Liver (tissue), 9 donors: ENCODE data around the gene RNF144B. TPM values are rescaled to one million over a fixed set of nuclear protein-coding genes. Genes with fewer than 3 reads are reported as not detected.
A peak's percentile ranks its signal among the peaks of the same experiment; 100 is the strongest.

Experiments
- DNase-seq: peaks from one replicate; pipeline ENCODE4 v3.0.0-alpha.2; 2017; ENCODE audit warnings: low spot score
- H3K27ac ChIP-seq, 2 donors: one replicate each; pipeline ENCODE4 v1.7.0; 2013; ENCODE audit warnings: inconsistent platforms in 2 of 2, low read length in 2 of 2, control low read depth in 1 of 2, low read depth in 1 of 2, mild to moderate bottlenecking in 1 of 2
- H3K27me3 ChIP-seq, 4 donors: one replicate each; pipeline versions ENCODE4 v1.6.1 to v1.7.0; 2013; ENCODE audit warnings: low read length in 3 of 4, inconsistent platforms in 1 of 4, mild to moderate bottlenecking in 1 of 4, moderate library complexity in 1 of 4; ENCODE audit not compliant: control insufficient read depth in 4 of 4, insufficient read depth in 4 of 4
- H3K36me3 ChIP-seq, 4 donors: one replicate each; pipeline versions ENCODE4 v1.6.1 to v1.7.0; 2013; ENCODE audit warnings: low read length in 3 of 4, mild to moderate bottlenecking in 3 of 4, low read depth in 1 of 4, moderate library complexity in 1 of 4; ENCODE audit not compliant: control insufficient read depth in 4 of 4, insufficient read depth in 3 of 4
- H3K4me1 ChIP-seq, 4 donors: one replicate each; pipeline versions ENCODE4 v1.6.1 to v1.7.0; 2013; ENCODE audit warnings: low read length in 3 of 4, mild to moderate bottlenecking in 3 of 4, moderate library complexity in 1 of 4; ENCODE audit not compliant: control insufficient read depth in 4 of 4, insufficient read depth in 4 of 4
- H3K4me3 ChIP-seq, 3 donors: one replicate each; pipeline versions ENCODE4 v1.6.1 to v1.7.0; 2013; ENCODE audit warnings: low read length in 3 of 3, control low read depth in 1 of 3, low read depth in 1 of 3, mild to moderate bottlenecking in 1 of 3
- H3K9ac ChIP-seq, 2 donors: one replicate each; pipeline ENCODE4 v1.7.0; 2013; ENCODE audit warnings: low read length in 2 of 2, mild to moderate bottlenecking in 2 of 2, moderate library complexity in 2 of 2, control low read depth in 1 of 2, low read depth in 1 of 2
- H3K9me3 ChIP-seq, 4 donors: one replicate each; pipeline versions ENCODE4 v1.6.1 to v1.7.0; 2013; ENCODE audit warnings: low read length in 3 of 4; ENCODE audit not compliant: control insufficient read depth in 4 of 4
- ATF3 ChIP-seq: IDR thresholded peaks from 2 replicates; pipeline ENCODE4 v1.6.1; 2016; ENCODE audit warnings: antibody characterized with exemption
- CTCF ChIP-seq: fragments of 150-350 bp; IDR thresholded peaks from 2 replicates; pipeline ENCODE4 v1.5.1; 2017; ENCODE audit warnings: improper control_type of control experiment, low read depth, low read length; ENCODE audit not compliant: missing input control
- EGR1 ChIP-seq, 2 donors: IDR thresholded peaks; 2 replicates each; pipeline ENCODE4 v1.6.1; 2016 to 2018; ENCODE audit warnings: antibody characterized with exemption in 2 of 2, low read depth in 2 of 2
- FOXA1 ChIP-seq: IDR thresholded peaks from 2 replicates; pipeline ENCODE4 v1.6.1; 2016; ENCODE audit warnings: antibody characterized with exemption
- FOXA2 ChIP-seq: IDR thresholded peaks from 2 replicates; pipeline ENCODE4 v1.6.1; 2016; ENCODE audit warnings: antibody characterized with exemption
- GABPA ChIP-seq, 2 donors: IDR thresholded peaks in 1 of 2; conservative IDR thresholded peaks in 1 of 2; 2 replicates each; pipeline ENCODE4 v1.6.1; 2016; ENCODE audit warnings: antibody characterized with exemption in 2 of 2, mild to moderate bottlenecking in 1 of 2, moderate library complexity in 1 of 2
- HNF4A ChIP-seq, 2 donors: conservative IDR thresholded peaks; 2 replicates each; pipeline ENCODE4 v1.6.1; 2016; ENCODE audit warnings: antibody characterized with exemption in 2 of 2, mild to moderate bottlenecking in 2 of 2
- HNF4G ChIP-seq: IDR thresholded peaks from 2 replicates; pipeline ENCODE4 v1.6.1; 2016; ENCODE audit warnings: antibody characterized with exemption
- JUND ChIP-seq, 2 donors: IDR thresholded peaks; 2 replicates each; pipeline ENCODE4 v1.6.1; 2016; ENCODE audit warnings: antibody characterized with exemption in 2 of 2
- MAX ChIP-seq: IDR thresholded peaks from 2 replicates; pipeline ENCODE4 v1.6.1; 2016; ENCODE audit warnings: antibody characterized with exemption
- NR2F2 ChIP-seq: IDR thresholded peaks from 2 replicates; pipeline ENCODE4 v1.6.1; 2016; ENCODE audit warnings: antibody characterized with exemption
- RAD21 ChIP-seq, 2 donors: IDR thresholded peaks; 2 replicates each; pipeline ENCODE4 v1.6.1; 2016; ENCODE audit warnings: antibody characterized with exemption in 2 of 2, mild to moderate bottlenecking in 2 of 2
- REST ChIP-seq: IDR thresholded peaks from 2 replicates; pipeline ENCODE4 v1.6.1; 2016; ENCODE audit warnings: antibody characterized with exemption, mild to moderate bottlenecking
- RXRA ChIP-seq, 2 donors: IDR thresholded peaks; 2 replicates each; pipeline ENCODE4 v1.6.1; 2017 to 2018; ENCODE audit warnings: antibody characterized with exemption in 2 of 2, mild to moderate bottlenecking in 1 of 2
- SP1 ChIP-seq: IDR thresholded peaks from 2 replicates; pipeline ENCODE4 v1.6.1; 2018; ENCODE audit warnings: antibody characterized with exemption, mild to moderate bottlenecking
- TAF1 ChIP-seq: conservative IDR thresholded peaks from 2 replicates; pipeline ENCODE4 v1.6.1; 2016; ENCODE audit warnings: antibody characterized with exemption, mild to moderate bottlenecking
- YY1 ChIP-seq: IDR thresholded peaks from 2 replicates; pipeline ENCODE4 v1.6.1; 2016; ENCODE audit warnings: antibody characterized with exemption, mild to moderate bottlenecking
- ZBTB33 ChIP-seq: IDR thresholded peaks from 2 replicates; pipeline ENCODE4 v1.6.1; 2016; ENCODE audit warnings: antibody characterized with exemption
- WGBS: extraction: QIAGEN DNeasy Blood & Tissue Kit; methylation state at CpG from one replicate; pipeline ENCODE4 v1.1.7; 2013; 5-methylcytosine and 5-hydroxymethylcytosine counted together
- polyA plus RNA-seq, 2 donors: library from polyadenylated mRNA; stranded (reverse) in 1 of 2; unstranded in 1 of 2; fragments of 200-250 nt in 1 of 2; fragments of >200 nt in 1 of 2; fragmentation: Nextera tagmentation in 1 of 2; extraction: Ambion mirVana in 1 of 2; gene quantifications; one replicate each; pipeline versions ENCODE4 v1.2.1 to v1.2.3, GENCODE V29; 2013 to 2015
- total RNA-seq, 2 donors: library from RNA; depleted of rRNA; stranded (reverse); fragments of >200 nt; gene quantifications; one replicate each; pipeline ENCODE4 v1.2.3, GENCODE V29; 2014
- donor health status: healthy.
- donor health status: healthy.
- donor health status: healthy.
- donor health status: healthy.
- donor health status: healthy.

The RNF144B gene
- total and polyA plus RNA-seq, 4 donors, result 3.0 to 15.1 (median 7.6) TPM

GRCh38 chr6:18389479-18389878, 2.3 kb downstream of the RNF144B start:
- 11% methylated on average over 2 of the region's 2 CpGs for WGBS
- Histone ChIP-seq H3K27ac (peak overlapping the region; percentile 85 to 97), H3K9me3 (no peaks in the 10 kb centered on the region), H3K27me3 (no peaks in the 10 kb centered on the region), H3K9ac (peak overlapping the region; percentile 45 to 99), H3K36me3 (peaks cover 0 to 3% (median 0%) of the 10 kb centered on the region in 4 donors), H3K4me1 (peaks cover 1 to 29% (median 22%) of the 10 kb centered on the region in 4 donors), H3K4me3 (peak overlapping the region; percentile 50 to 98 (median 69))
- TF ChIP-seq NR2F2 (peak; percentile 11), JUND (IDR thresholded peaks at IDR 0.05) (peak in 1 of 2 donors; percentile 53), ATF3 (no peak), TAF1 (no peak), MAX (peak; percentile 63), REST (no peak), FOXA2 (no peak), ZBTB33 (peak; percentile 47), RAD21 (IDR thresholded peaks at IDR 0.05) (peak; percentile 23 to 42), HNF4A (conservative IDR thresholded peaks at IDR 0.05) (peak; percentile 82 to 90), YY1 (peak; percentile 24), RXRA (IDR thresholded peaks at IDR 0.05) (peak; percentile 44 to 66), HNF4G (peak; percentile 69), FOXA1 (peak; percentile 18), GABPA (IDR thresholded peaks at IDR 0.05 in 1 of 2, conservative IDR thresholded peaks at IDR 0.05 in 1 of 2) (peak in 1 of 2 donors; percentile 11), EGR1 (IDR thresholded peaks at IDR 0.05; ENCODE audit: low read depth in 2 of 2) (peak in 1 of 2 donors; percentile 7), SP1 (peak; percentile 61)
- DNase-seq, result no peak

GRCh38 chr6:18390476-18390875, 3.3 kb downstream of the RNF144B start:
- Histone ChIP-seq H3K9ac (peak overlapping the region in 1 of 2 donors; percentile 45), H3K27me3 (no peaks in the 10 kb centered on the region), H3K27ac (no peak overlapping the region), H3K9me3 (no peaks in the 10 kb centered on the region), H3K4me3 (peak overlapping the region in 1 of 3 donors; percentile 58), H3K36me3 (peaks cover 0 to 3% (median 0%) of the 10 kb centered on the region in 4 donors), H3K4me1 (peaks cover 1 to 32% (median 23%) of the 10 kb centered on the region in 4 donors)
- DNase-seq, result no peak
- WGBS, result 31% methylated on average over 2 of the region's 2 CpGs
- TF ChIP-seq CTCF, result no peak
